ENCODE results near the gene MRPS2. TPM values are rescaled to one million over a fixed set of nuclear protein-coding genes. Genes with fewer than 3 reads are reported as not detected.
"Not testable (repeated sequence)": the region's sequence is repeated elsewhere in the genome, so short reads cannot be mapped to it uniquely, and the experiment has no call there.

MRPS2 gene
- total RNA-seq, 1 experiment from 2014 or later, result 65.5 TPM

GRCh38 chr9:135454737-135455136 is 45.7 kb upstream of the MRPS2 start:
- CTCF ChIA-PET, result interaction anchor here (0.7 kb wide), 1 partner anchor 13 kb away, joined by 3 read pairs; no protein-coding TSS in a partner anchor
- Mint-ChIP-seq H3K4me3 (ENCODE audit: unreplicated experiment) (no peak overlapping the region), H3K36me3 (ENCODE audit: insufficient read depth, unreplicated experiment) (no peaks in the 10 kb centered on the region), H3K27me3 (ENCODE audit: insufficient read depth, unreplicated experiment) (peaks cover 12% of the 10 kb centered on the region), H3K9me3 (ENCODE audit: unreplicated experiment) (peaks cover 10% of the 10 kb centered on the region), H3K4me1 (ENCODE audit: low read depth, unreplicated experiment) (no peaks in the 10 kb centered on the region), H3K27ac (ENCODE audit: unreplicated experiment) (no peak overlapping the region)
- Histone ChIP-seq H3K4me3 (ENCODE audit: low read depth, low read length) (no peak overlapping the region), H3K9me3 (no peaks in the 10 kb centered on the region), H3K27me3 (replicated peaks; ENCODE audit: control insufficient read depth, insufficient read depth, low read length) (no peaks in the 10 kb centered on the region), H3K4me1 (no peaks in the 10 kb centered on the region), H3K36me3 (ENCODE audit: control insufficient read depth, insufficient read depth, low read length) (no peaks in the 10 kb centered on the region)
- intact Hi-C loops (cut with micrococcal nuclease; ENCODE audit: unreplicated experiment), result no loop called here
- DNase-seq, result no peak
- BruUV-seq (replicated peaks), result no TSS peak
- POLR2A ChIA-PET, result no interaction called here
- no peak for TF ChIP-seq CTCF (IDR thresholded peaks at IDR 0.05; ENCODE audit: insufficient read depth in 1 of 2, low read depth in 1 of 2, low read length in 1 of 2, severe bottlenecking in 1 of 2, unreplicated experiment in 1 of 2)

GRCh38 chr9:135455401-135456030 is 45.0 kb upstream of the MRPS2 start:
- Mint-ChIP-seq H3K4me3 (ENCODE audit: unreplicated experiment) (no peak overlapping the region), H3K4me1 (ENCODE audit: low read depth, unreplicated experiment) (no peaks in the 10 kb centered on the region), H3K9me3 (ENCODE audit: unreplicated experiment) (peaks cover 10% of the 10 kb centered on the region), H3K27ac (ENCODE audit: unreplicated experiment) (no peak overlapping the region), H3K36me3 (ENCODE audit: insufficient read depth, unreplicated experiment) (no peaks in the 10 kb centered on the region), H3K27me3 (ENCODE audit: insufficient read depth, unreplicated experiment) (peaks cover 15% of the 10 kb centered on the region)
- Histone ChIP-seq H3K4me1 (no peaks in the 10 kb centered on the region), H3K36me3 (ENCODE audit: control insufficient read depth, insufficient read depth, low read length) (no peaks in the 10 kb centered on the region), H3K27me3 (replicated peaks; ENCODE audit: control insufficient read depth, insufficient read depth, low read length) (no peaks in the 10 kb centered on the region), H3K9me3 (no peaks in the 10 kb centered on the region), H3K4me3 (ENCODE audit: low read depth, low read length) (no peak overlapping the region)
- BruUV-seq (replicated peaks), result no TSS peak
- POLR2A ChIA-PET, result no interaction called here
- DNase-seq, result no peak
- TF ChIP-seq CTCF (IDR thresholded peaks at IDR 0.05; ENCODE audit: insufficient read depth in 1 of 2, low read depth in 1 of 2, low read length in 1 of 2, severe bottlenecking in 1 of 2, unreplicated experiment in 1 of 2), result no peak
- CTCF ChIA-PET, result interaction anchor here (0.7 kb wide), 1 partner anchor 14 kb away, joined by 3 read pairs; no protein-coding TSS in a partner anchor
- intact Hi-C loops (cut with micrococcal nuclease; ENCODE audit: unreplicated experiment), result no loop called here

GRCh38 chr9:135456436-135457104 is 43.9 kb upstream of the MRPS2 start:
- no peak for TF ChIP-seq CTCF (IDR thresholded peaks at IDR 0.05; ENCODE audit: insufficient read depth in 1 of 2, low read depth in 1 of 2, low read length in 1 of 2, severe bottlenecking in 1 of 2, unreplicated experiment in 1 of 2)
- Mint-ChIP-seq H3K4me3 (ENCODE audit: unreplicated experiment) (no peak overlapping the region), H3K27ac (ENCODE audit: unreplicated experiment) (no peak overlapping the region), H3K27me3 (ENCODE audit: insufficient read depth, unreplicated experiment) (peaks cover 19% of the 10 kb centered on the region), H3K4me1 (ENCODE audit: low read depth, unreplicated experiment) (no peaks in the 10 kb centered on the region), H3K9me3 (ENCODE audit: unreplicated experiment) (peaks cover 10% of the 10 kb centered on the region), H3K36me3 (ENCODE audit: insufficient read depth, unreplicated experiment) (no peaks in the 10 kb centered on the region)
- ChIA-PET CTCF (no interaction called here), POLR2A (no interaction called here)
- Histone ChIP-seq H3K4me1 (no peaks in the 10 kb centered on the region), H3K36me3 (ENCODE audit: control insufficient read depth, insufficient read depth, low read length) (no peaks in the 10 kb centered on the region), H3K4me3 (ENCODE audit: low read depth, low read length) (no peak overlapping the region), H3K9me3 (no peaks in the 10 kb centered on the region), H3K27me3 (replicated peaks; ENCODE audit: control insufficient read depth, insufficient read depth, low read length) (no peaks in the 10 kb centered on the region)
- intact Hi-C loops (cut with micrococcal nuclease; ENCODE audit: unreplicated experiment), result no loop called here
- BruUV-seq (replicated peaks), result no TSS peak
- DNase-seq, result no peak

- H3K4me1 ChIP-seq; BruUV-seq (replicated peaks); H3K36me3 ChIP-seq (ENCODE audit: control insufficient read depth, insufficient read depth, low read length); H3K9me3 ChIP-seq; H3K4me1 Mint-ChIP-seq (ENCODE audit: low read depth, unreplicated experiment); H3K36me3 Mint-ChIP-seq (ENCODE audit: insufficient read depth, unreplicated experiment); CTCF ChIA-PET; DNase-seq; H3K27ac Mint-ChIP-seq (ENCODE audit: unreplicated experiment); H3K4me3 Mint-ChIP-seq (ENCODE audit: unreplicated experiment); POLR2A ChIA-PET; H3K4me3 ChIP-seq (ENCODE audit: low read depth, low read length); H3K27me3 ChIP-seq (replicated peaks; ENCODE audit: control insufficient read depth, insufficient read depth, low read length); intact Hi-C loops (cut with micrococcal nuclease; ENCODE audit: unreplicated experiment): not testable (repeated sequence)
- H3K9me3 Mint-ChIP-seq (ENCODE audit: unreplicated experiment), result peaks cover 10% of the 10 kb centered on the region
- H3K27me3 Mint-ChIP-seq (ENCODE audit: insufficient read depth, unreplicated experiment), result peaks cover 19% of the 10 kb centered on the region
These were observed 42.0 kb upstream of the MRPS2 start for GRCh38 chr9:135458478-135458877.

Data from Caco-2 (cell line).